K562 (cell line): Measurements from ENCODE around the gene NOTCH1. TPM values are rescaled to one million over a fixed set of nuclear protein-coding genes. Genes with fewer than 3 reads are reported as not detected.

ENCODE experiments used
- CAMTA2 ChIP-seq: fragments of 250-450 bp; sonication (Bioruptor Pico); conservative IDR thresholded peaks from 2 replicates; pipeline ENCODE4 v1.5.1; 2022
- CEBPB ChIP-seq: fragments of 450-650 bp; IDR thresholded peaks from 2 replicates; pipeline ENCODE4 v1.6.1; 2016; ENCODE audit warnings: missing genetic modification characterization, missing compliant biosample characterization
- CHD2 ChIP-seq: IDR thresholded peaks from 2 replicates; pipeline ENCODE4 v1.6.1; 2011; ENCODE audit warnings: low read depth, low read length
- CXXC5 ChIP-seq: fragments of 250-450 bp; sonication (Bioruptor Pico); IDR thresholded peaks from 2 replicates; pipeline ENCODE4 v1.8.0; 2022; ENCODE audit warnings: inconsistent platforms, mild to moderate bottlenecking, moderate library complexity
- DACH1 ChIP-seq: fragments of 450-650 bp; IDR thresholded peaks from 2 replicates; pipeline ENCODE4 v1.6.1; 2018; ENCODE audit not compliant: partially characterized antibody
- ESRRB ChIP-seq: fragments of 250-450 bp; sonication (Bioruptor Pico); IDR thresholded peaks from 2 replicates; pipeline ENCODE4 v1.5.0; 2020; ENCODE audit warnings: mild to moderate bottlenecking, moderate library complexity, borderline replicate concordance
- FUS ChIP-seq: fragments of 200-400 bp; formaldehyde crosslinking; optimal IDR thresholded peaks from 2 replicates; pipeline ENCODE3; 2017; ENCODE audit warnings: low read depth, low read length
- HNRNPLL ChIP-seq: fragments of 200-400 bp; formaldehyde crosslinking; IDR thresholded peaks from 2 replicates; pipeline ENCODE4 v1.6.1; 2017; ENCODE audit warnings: low read length, low read depth, mild to moderate bottlenecking; ENCODE audit not compliant: poor library complexity, severe bottlenecking
- ID3 ChIP-seq, 2 experiments: fragments of 250-450 bp in 1 of 2; fragments of 450-650 bp in 1 of 2; sonication (Bioruptor Pico) in 1 of 2; IDR thresholded peaks; 2 replicates each; pipeline versions ENCODE4 v1.6.1 to v1.8.0; 2016 to 2021; ENCODE audit warnings: mild to moderate bottlenecking in 2 of 2, moderate library complexity in 2 of 2, missing compliant biosample characterization in 1 of 2, missing genetic modification characterization in 1 of 2
- JUND ChIP-seq, 2 experiments: IDR thresholded peaks; 2 replicates in 1 of 2; 3 replicates in 1 of 2; pipeline ENCODE4 v1.6.1; 2011; ENCODE audit warnings: borderline replicate concordance in 2 of 2, low read depth in 2 of 2, low read length in 2 of 2, improper control_type of control experiment in 1 of 2, missing biosample characterization in 1 of 2, missing genetic modification characterization in 1 of 2, missing genetic modification reagents in 1 of 2
- KAT7 ChIP-seq: sonication (generic); formaldehyde crosslinking; IDR thresholded peaks from 2 replicates; pipeline ENCODE4 v1.8.0; 2022; ENCODE audit warnings: missing genetic modification reagents, mild to moderate bottlenecking, borderline replicate concordance
- LARP7 ChIP-seq: fragments of 450-650 bp; IDR thresholded peaks from 2 replicates; pipeline ENCODE4 v1.6.1; 2016
- MYBL2 ChIP-seq, 2 experiments: fragments of 450-650 bp in 1 of 2; sonication (generic) in 1 of 2; formaldehyde crosslinking in 1 of 2; IDR thresholded peaks; 2 replicates each; pipeline versions ENCODE4 v1.6.1 to v1.8.1; 2017 to 2022; ENCODE audit warnings: borderline replicate concordance in 1 of 2, inconsistent platforms in 1 of 2, low read depth in 1 of 2, mild to moderate bottlenecking in 1 of 2, missing genetic modification reagents in 1 of 2, moderate library complexity in 1 of 2
- NR3C1 ChIP-seq: sonication (generic); formaldehyde crosslinking; IDR thresholded peaks from 2 replicates; pipeline ENCODE4 v1.8.1; 2022; ENCODE audit warnings: missing genetic modification reagents
- PCBP1 ChIP-seq: fragments of 200-400 bp; formaldehyde crosslinking; IDR thresholded peaks from 2 replicates; pipeline ENCODE4 v1.6.1; 2018; ENCODE audit warnings: mild to moderate bottlenecking, low read depth, low read length; ENCODE audit not compliant: poor library complexity, severe bottlenecking
- PHB2 ChIP-seq: fragments of 450-650 bp; IDR thresholded peaks from 2 replicates; pipeline ENCODE4 v1.6.1; 2017; ENCODE audit warnings: low read depth
- TCF15 ChIP-seq: fragments of 250-450 bp; sonication (Bioruptor Pico); IDR thresholded peaks from 2 replicates; pipeline ENCODE4 v1.8.0; 2022; ENCODE audit warnings: moderate library complexity, mild to moderate bottlenecking, inconsistent platforms
- THRAP3 ChIP-seq: fragments of 450-650 bp; IDR thresholded peaks from 2 replicates; pipeline ENCODE4 v1.6.1; 2016; ENCODE audit warnings: mild to moderate bottlenecking, inconsistent platforms, borderline replicate concordance
- XRCC4 ChIP-seq: IDR thresholded peaks from one replicate; pipeline ENCODE4 v1.6.1; 2011; ENCODE audit not compliant: insufficient read depth, insufficient read length; ENCODE audit errors: extremely low read depth
- ZNF175 ChIP-seq: fragments of 200-800 bp; sonication (Bioruptor generic); IDR thresholded peaks from 2 replicates; pipeline ENCODE4 v1.6.1; 2016; ENCODE audit warnings: low read depth, mild to moderate bottlenecking, missing genetic modification characterization, missing compliant biosample characterization
- ZNF217 ChIP-seq: sonication (generic); formaldehyde crosslinking; IDR thresholded peaks from 2 replicates; pipeline ENCODE4 v1.8.0; 2022; ENCODE audit warnings: mild to moderate bottlenecking, missing genetic modification reagents
- ZNF354B ChIP-seq: fragments of 250-450 bp; sonication (Bioruptor Pico); IDR thresholded peaks from 2 replicates; pipeline ENCODE4 v1.4.0; 2020
- ZNF707 ChIP-seq: fragments of 250-450 bp; sonication (Bioruptor Pico); conservative IDR thresholded peaks from 2 replicates; pipeline ENCODE4 v1.8.0; 2022; ENCODE audit warnings: inconsistent platforms, mild to moderate bottlenecking, moderate library complexity
- ZNF79 ChIP-seq: fragments of 250-450 bp; sonication (Bioruptor Pico); IDR thresholded peaks from 2 replicates; pipeline ENCODE4 v1.4.0; 2020; ENCODE audit warnings: low read depth, mild to moderate bottlenecking, moderate library complexity
- polyA plus RNA-seq, 8 experiments: library from polyadenylated mRNA; depleted of rRNA in 4 of 8; stranded (reverse) in 5 of 8; unstranded in 3 of 8; fragments of >200 nt; fragmentation: Nextera tagmentation in 2 of 8; fragmentation: Illumina TruSeq in 1 of 8; extraction: Ambion mirVana in 2 of 8; extraction: Trizol in 1 of 8; gene quantifications; 2 replicates each; pipeline versions ENCODE4 v1.2.1 to v1.2.3, GENCODE V29; 2011 to 2014; ENCODE audit warnings: inconsistent platforms in 1 of 8, missing spikeins in 1 of 8
- total RNA-seq, 7 experiments: library from RNA; depleted of rRNA in 6 of 7; stranded (reverse); fragments of >200 nt in 6 of 7; fragmentation: Illumina TruSeq in 2 of 7; extraction: Trizol in 2 of 7; gene quantifications; 2 replicates each; pipeline versions ENCODE4 v1.2.1 to v1.2.3, GENCODE V29; 2011 to 2021; ENCODE audit warnings: low replicate concordance in 1 of 7

Gene NOTCH1
- total and polyA plus RNA-seq, 9 of the 15 experiments (the other 6 are each of a cell fraction or from before 2014, with no cell fraction given), result 0.03 to 31.4 (median 2.3) TPM

- no peak for TF ChIP-seq KAT7 (CRISPR knock-in tag)
- no peak for TF ChIP-seq ZNF175
- TF ChIP-seq NR3C1, result no peak
- peak; percentile 31 for TF ChIP-seq DACH1
- TF ChIP-seq CEBPB (tag), result no peak
- TF ChIP-seq ESRRB (CRISPR knock-in tag), result no peak
- no peak for TF ChIP-seq CHD2
- peak; percentile 25 for TF ChIP-seq HNRNPLL
- TF ChIP-seq ZNF217, result no peak
- no peak for TF ChIP-seq THRAP3
- no peak for TF ChIP-seq ZNF354B (CRISPR knock-in tag)
- TF ChIP-seq MYBL2 (IDR thresholded peaks at IDR 0.05; ENCODE audit: low read depth), result no peak
- TF ChIP-seq MYBL2 (CRISPR knock-in tag; IDR thresholded peaks at IDR 0.05; ENCODE audit: borderline replicate concordance), result no peak
- TF ChIP-seq CAMTA2 (CRISPR knock-in tag), result no peak
- TF ChIP-seq PHB2, result no peak
- no peak for TF ChIP-seq ZNF707 (CRISPR knock-in tag)
- no peak for TF ChIP-seq ZNF79 (CRISPR knock-in tag)
- TF ChIP-seq XRCC4, result no peak
- TF ChIP-seq LARP7, result no peak
- peak; percentile 65 for TF ChIP-seq JUND (IDR thresholded peaks at IDR 0.05; ENCODE audit: borderline replicate concordance, low read depth, low read length)
- TF ChIP-seq JUND (tag; IDR thresholded peaks at IDR 0.05; ENCODE audit: borderline replicate concordance, low read depth, low read length), result peak; percentile 31; the same call in 1 of the 3 replicates
- no peak for TF ChIP-seq TCF15 (CRISPR knock-in tag)
- no peak for TF ChIP-seq FUS
- TF ChIP-seq CXXC5 (CRISPR knock-in tag), result peak; percentile 90
- no peak for TF ChIP-seq ID3 (CRISPR knock-in tag; IDR thresholded peaks at IDR 0.05)
- peak; percentile 46; the same call in 1 of the 2 replicates for TF ChIP-seq ID3 (tag; IDR thresholded peaks at IDR 0.05)
- TF ChIP-seq PCBP1, result peak; percentile 49
Observed at GRCh38 chr9:136587145-136587943, 41.5 kb upstream of the NOTCH1 start (continued).
